Dermis microvascular lymphatic vessel endothelial cell (primary cell): ENCODE data around the gene POU2F2. TPM values are rescaled to one million over a fixed set of nuclear protein-coding genes. Genes with fewer than 3 reads are reported as not detected.
A peak's percentile ranks its signal among the peaks of the same experiment; 100 is the strongest.
"Not testable (repeated sequence)": the region's sequence is repeated elsewhere in the genome, so short reads cannot be mapped to it uniquely, and the experiment has no call there.

Experiments
- DNase-seq, 2 donors: peaks; one replicate each; pipeline versions ENCODE4 v3.0.0 to v3.0.0-alpha.2; 2010; ENCODE audit warnings: low read depth in 2 of 2
- total RNA-seq: library from RNA; depleted of rRNA; stranded (reverse); fragments of >200 nt; gene quantifications from 2 replicates; pipeline ENCODE4 v1.2.1, GENCODE V29; 2014

POU2F2 gene
- total RNA-seq, 1 donor from 2014 or later = 0.26 TPM

GRCh38 chr19:42100241-42100640 is 32.0 kb downstream of the POU2F2 start:
- not testable (repeated sequence) for DNase-seq

- DNase-seq = no peak
Measured at GRCh38 chr19:42099336-42099925, 32.8 kb downstream of the POU2F2 start.

GRCh38 chr19:42098781-42099180 is 33.5 kb downstream of the POU2F2 start:
- no peak for DNase-seq

- DNase-seq = no peak
Measured at GRCh38 chr19:42097461-42097860, 34.8 kb downstream of the POU2F2 start.

GRCh38 chr19:42096255-42096837 is 35.9 kb downstream of the POU2F2 start:
- DNase-seq = no peak

GRCh38 chr19:42095814-42096230 is 36.4 kb downstream of the POU2F2 start:
- DNase-seq = no peak

GRCh38 chr19:42095142-42095813 is 37.0 kb downstream of the POU2F2 start:
- no peak for DNase-seq

GRCh38 chr19:42093926-42094325 is 38.3 kb downstream of the POU2F2 start:
- peak in 1 of 2 donors; percentile 23 for DNase-seq

- DNase-seq = no peak
Measured at GRCh38 chr19:42093505-42093904, 38.7 kb downstream of the POU2F2 start.

- peak; percentile 92 to 93 for DNase-seq
Measured at GRCh38 chr19:42092350-42092749, 39.9 kb downstream of the POU2F2 start.

- DNase-seq = peak; percentile 85 to 88
Measured at GRCh38 chr19:42091742-42092141, 40.5 kb downstream of the POU2F2 start.

GRCh38 chr19:42091300-42091699 is 40.9 kb downstream of the POU2F2 start:
- DNase-seq = no peak

GRCh38 chr19:42090672-42091071 is 41.6 kb downstream of the POU2F2 start:
- no peak for DNase-seq

GRCh38 chr19:42089772-42090171 is 42.5 kb downstream of the POU2F2 start:
- no peak for DNase-seq

GRCh38 chr19:42089191-42089750 is 43.0 kb downstream of the POU2F2 start:
- no peak for DNase-seq

GRCh38 chr19:42088471-42089190 is 43.6 kb downstream of the POU2F2 start:
- peak in 1 of 2 donors; percentile 32 for DNase-seq

GRCh38 chr19:42086770-42087550 is 45.3 kb downstream of the POU2F2 start:
- no peak for DNase-seq

GRCh38 chr19:42086188-42086736 is 46.0 kb downstream of the POU2F2 start:
- no peak for DNase-seq

GRCh38 chr19:42083537-42083936 is 48.7 kb downstream of the POU2F2 start:
- no peak for DNase-seq

- peak; percentile 55 to 69 for DNase-seq
Measured at GRCh38 chr19:42081584-42082203, 50.6 kb downstream of the POU2F2 start.
